IMR-90 (cell line): Measurements from ENCODE around the gene NELL1. TPM values are rescaled to one million over a fixed set of nuclear protein-coding genes. Genes with fewer than 3 reads are reported as not detected.

ENCODE experiments used
- ATAC-seq: fragments of 200-7000 bp; cut with Tn5 transposase; 2 replicates; pipeline ENCODE4 v1.9.1; 2020; ENCODE audit warnings: low read depth, mild to moderate bottlenecking, moderate library complexity
- BruUV-seq: library from RNA; stranded (reverse); fragments of 400-500 nt; replicated peaks from 2 replicates; lab custom pipeline; 2021; lab: Mats Ljungman, UMichigan
- CTCF ChIA-PET: fragments of 300-600 bp; formaldehyde crosslinking; extraction: SDS; loops from one replicate; lab custom pipeline; 2021; ENCODE audit warnings: antibody characterized with exemption; lab: Yijun Ruan, JAX
- POLR2A ChIA-PET: fragments of 300-600 bp; sonication (Branson Sonifier 250); formaldehyde crosslinking; loops from one replicate; lab custom pipeline; 2022; ENCODE audit warnings: antibody characterized with exemption; ENCODE audit not compliant: unreplicated experiment; lab: Charles Lee
- DNase-seq: peaks from one replicate; pipeline ENCODE4 v3.0.0; 2013
- H2AFZ ChIP-seq: replicated peaks from 2 replicates; pipeline ENCODE3; 2013; ENCODE audit warnings: low read length, mild to moderate bottlenecking; ENCODE audit not compliant: poor library complexity
- H2AK5ac ChIP-seq: 2 replicates; pipeline ENCODE4 v1.6.1; 2013; ENCODE audit warnings: low read depth, low read length, inconsistent platforms
- H2AK9ac ChIP-seq: replicated peaks from 2 replicates; pipeline ENCODE3; 2013; ENCODE audit warnings: mild to moderate bottlenecking, low read depth, low read length, moderate library complexity; ENCODE audit not compliant: poor library complexity
- H2BK120ac ChIP-seq: 2 replicates; pipeline ENCODE4 v1.6.1; 2013; ENCODE audit warnings: low read depth, low read length, inconsistent platforms
- H2BK15ac ChIP-seq: 3 replicates; pipeline ENCODE4 v1.6.1; 2013; ENCODE audit warnings: low read depth, low read length, inconsistent platforms
- H2BK20ac ChIP-seq: 2 replicates; pipeline ENCODE4 v1.6.1; 2013; ENCODE audit warnings: low read depth, mild to moderate bottlenecking, inconsistent platforms, low read length, moderate library complexity
- H2BK5ac ChIP-seq: 2 replicates; pipeline ENCODE4 v1.6.1; 2013; ENCODE audit warnings: mild to moderate bottlenecking, low read depth, low read length, inconsistent platforms; ENCODE audit not compliant: poor library complexity, severe bottlenecking
- H3K14ac ChIP-seq: replicated peaks from 2 replicates; pipeline ENCODE4 v1.6.1; 2013; ENCODE audit warnings: low read depth, low read length, inconsistent platforms
- H3K18ac ChIP-seq: 2 replicates; pipeline ENCODE4 v1.6.1; 2013; ENCODE audit warnings: low read depth, low read length, control low read depth
- H3K23ac ChIP-seq: 2 replicates; pipeline ENCODE4 v1.6.1; 2013; ENCODE audit warnings: low read depth, low read length, inconsistent platforms
- H3K27ac ChIP-seq: 2 replicates; pipeline ENCODE4 v1.5.1; 2013; ENCODE audit warnings: mild to moderate bottlenecking, control low read depth, low read length; ENCODE audit not compliant: insufficient read depth
- H3K27me3 ChIP-seq: 2 replicates; pipeline ENCODE4 v1.6.1; 2013; ENCODE audit warnings: low read length; ENCODE audit not compliant: control insufficient read depth, insufficient read depth
- H3K36me3 ChIP-seq: 2 replicates; pipeline ENCODE4 v1.6.1; 2013; ENCODE audit warnings: low read length, mixed read lengths; ENCODE audit not compliant: control insufficient read depth, insufficient read depth
- H3K4ac ChIP-seq: 2 replicates; pipeline ENCODE4 v1.6.1; 2013; ENCODE audit warnings: low read depth, low read length, inconsistent platforms
- H3K4me1 ChIP-seq: 2 replicates; pipeline ENCODE4 v1.6.1; 2013; ENCODE audit warnings: low read length, mixed read lengths; ENCODE audit not compliant: control insufficient read depth, insufficient read depth
- H3K4me2 ChIP-seq: 2 replicates; pipeline ENCODE4 v1.6.1; 2013; ENCODE audit warnings: low read depth, mild to moderate bottlenecking, control low read depth, low read length, moderate library complexity
- H3K4me3 ChIP-seq: 2 replicates; pipeline ENCODE4 v1.5.1; 2013; ENCODE audit warnings: low read depth, mild to moderate bottlenecking, control low read depth, low read length, moderate library complexity; ENCODE audit not compliant: insufficient read depth
- H3K56ac ChIP-seq: 2 replicates; pipeline ENCODE4 v1.6.1; 2013; ENCODE audit warnings: low read length, inconsistent platforms; ENCODE audit not compliant: insufficient read depth; ENCODE audit errors: extremely low read depth
- H3K79me1 ChIP-seq, 2 experiments: 2 replicates each; pipeline ENCODE4 v1.6.1; 2013; ENCODE audit warnings: low read length in 2 of 2, inconsistent platforms in 1 of 2, low read depth in 1 of 2
- H3K9ac ChIP-seq: 2 replicates; pipeline ENCODE4 v1.6.1; 2013; ENCODE audit warnings: low read depth, low read length, control low read depth
- H3K9me1 ChIP-seq: 2 replicates; pipeline ENCODE4 v1.6.1; 2013; ENCODE audit warnings: low read length, inconsistent platforms; ENCODE audit not compliant: insufficient read depth
- H3K9me3 ChIP-seq: 2 replicates; pipeline ENCODE4 v1.6.1; 2013; ENCODE audit warnings: low read length; ENCODE audit not compliant: control insufficient read depth, insufficient read depth
- H4K20me1 ChIP-seq: 2 replicates; pipeline ENCODE4 v1.6.1; 2013; ENCODE audit warnings: low read length, inconsistent platforms; ENCODE audit not compliant: insufficient read depth
- H4K5ac ChIP-seq: 2 replicates; pipeline ENCODE4 v1.6.1; 2013; ENCODE audit warnings: mild to moderate bottlenecking, low read depth, low read length, control low read depth
- H4K8ac ChIP-seq, 2 experiments: 2 replicates each; pipeline ENCODE4 v1.6.1; 2013; ENCODE audit warnings: low read depth in 2 of 2, low read length in 2 of 2, control low read depth in 1 of 2, inconsistent platforms in 1 of 2
- H4K91ac ChIP-seq: 2 replicates; pipeline ENCODE4 v1.6.1; 2013; ENCODE audit warnings: low read depth, low read length, inconsistent platforms; ENCODE audit not compliant: insufficient read depth
- BHLHE40 ChIP-seq: fragments of 150-350 bp; IDR thresholded peaks from 2 replicates; pipeline ENCODE4 v1.6.1; 2016; ENCODE audit warnings: mild to moderate bottlenecking, low read depth, low read length
- CEBPB ChIP-seq: IDR thresholded peaks from 2 replicates; pipeline ENCODE4 v1.6.1; 2012; ENCODE audit warnings: low read depth, low read length, improper control_type of control experiment
- CHD1 ChIP-seq: IDR thresholded peaks from 2 replicates; pipeline ENCODE4 v1.6.1; 2012; ENCODE audit warnings: low read depth, low read length, improper control_type of control experiment
- FOS ChIP-seq: fragments of 150-350 bp; IDR thresholded peaks from 2 replicates; pipeline ENCODE4 v1.6.1; 2016; ENCODE audit warnings: low read depth, low read length
- MAFK ChIP-seq: IDR thresholded peaks from 2 replicates; pipeline ENCODE4 v1.6.1; 2012; ENCODE audit warnings: low read depth, low read length, improper control_type of control experiment
- MAZ ChIP-seq: IDR thresholded peaks from 2 replicates; pipeline ENCODE4 v1.6.1; 2012; ENCODE audit warnings: low read depth, mild to moderate bottlenecking, low read length, improper control_type of control experiment, moderate library complexity, borderline replicate concordance
- MXI1 ChIP-seq: IDR thresholded peaks from 2 replicates; pipeline ENCODE4 v1.6.1; 2012; ENCODE audit warnings: low read depth, mild to moderate bottlenecking, low read length, moderate library complexity, borderline replicate concordance
- NFE2L2 ChIP-seq: fragments of 150-350 bp; IDR thresholded peaks from 2 replicates; pipeline ENCODE4 v1.6.1; 2016; ENCODE audit warnings: low read depth, mild to moderate bottlenecking, low read length
- POLR2A ChIP-seq: IDR thresholded peaks from 2 replicates; pipeline ENCODE4 v1.6.1; 2012; ENCODE audit warnings: mild to moderate bottlenecking, low read depth, low read length
- RAD21 ChIP-seq: IDR thresholded peaks from 2 replicates; pipeline ENCODE4 v1.6.1; 2012; ENCODE audit warnings: low read length, improper control_type of control experiment
- RCOR1 ChIP-seq: IDR thresholded peaks from 2 replicates; pipeline ENCODE4 v1.6.1; 2012; ENCODE audit warnings: mild to moderate bottlenecking, low read length, improper control_type of control experiment; ENCODE audit not compliant: insufficient replicate concordance
- RFX5 ChIP-seq: IDR thresholded peaks from 2 replicates; pipeline ENCODE4 v1.8.0; 2012; ENCODE audit warnings: low read depth, mild to moderate bottlenecking, low read length, moderate library complexity
- SMC3 ChIP-seq: fragments of 150-350 bp; IDR thresholded peaks from 2 replicates; pipeline ENCODE4 v1.6.1; 2016; ENCODE audit warnings: low read depth, mild to moderate bottlenecking, antibody characterized with exemption, low read length, moderate library complexity
- dilution Hi-C: fragments of 300-500 bp; cut with HindIII; formaldehyde crosslinking; loops from one replicate; pipeline ENCODE4 v1.14.3; 2018; ENCODE audit warnings: low sequenced_read_pairs; ENCODE audit not compliant: unreplicated experiment
- in situ Hi-C: fragments of 300-500 bp; cut with MboI; formaldehyde crosslinking; loops from 3 replicates; pipeline ENCODE4 v1.14.3; 2019; ENCODE audit warnings: low sequenced_read_pairs, inconsistent platforms, mixed read lengths
- intact Hi-C: fragments of 100-400 bp; cut with micrococcal nuclease; formaldehyde crosslinking; loops from 2 replicates; pipeline ENCODE4 v1.10.0; 2022
- polyA plus RNA-seq, 3 experiments: library from polyadenylated mRNA; depleted of rRNA; stranded (reverse); fragments of >200 nt; gene quantifications; 2 replicates each; pipeline ENCODE4 v1.2.3, GENCODE V29; 2012; ENCODE audit warnings: low replicate concordance in 1 of 3
- total RNA-seq: library from RNA; depleted of rRNA; stranded (reverse); fragments of >200 nt; gene quantifications from 2 replicates; pipeline ENCODE4 v1.2.3, GENCODE V29; 2012
- TF ChIP-seq, protein P1 (sequence below): fragments of 150-350 bp; IDR thresholded peaks from 2 replicates; pipeline ENCODE4 v1.6.1; 2016; ENCODE audit warnings: low read depth, mild to moderate bottlenecking, low read length, moderate library complexity, borderline replicate concordance
- TF ChIP-seq, protein P2 (sequence below): fragments of 150-350 bp; IDR thresholded peaks from 2 replicates; pipeline ENCODE4 v1.6.1; 2017; ENCODE audit warnings: mild to moderate bottlenecking, antibody characterized with exemption, low read length, low read depth

NELL1 gene
- total and polyA plus RNA-seq, 2 of the 4 experiments (the other 2 are of a cell fraction), result not detected

DNA sequence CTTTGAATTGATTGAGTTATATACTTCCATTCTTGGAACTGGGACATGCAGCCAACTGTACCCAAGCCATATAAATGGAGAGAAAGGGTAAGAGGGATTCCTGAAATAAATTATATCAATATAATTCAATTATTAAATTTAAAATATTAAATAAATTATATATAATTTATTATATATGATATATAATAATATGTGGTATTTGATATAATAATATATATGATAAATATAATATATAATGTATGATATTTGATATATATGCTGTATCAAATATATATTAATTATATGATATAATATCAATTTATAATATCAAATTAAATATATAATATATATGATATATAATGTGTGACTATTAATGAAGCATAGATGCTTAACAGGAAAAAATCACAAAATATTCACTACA is 677.0 kb downstream of the NELL1 start:
- no peaks in the 10 kb centered on the region for H3K79me1 ChIP-seq
- H3K36me3 ChIP-seq, result no peaks in the 10 kb centered on the region
- H2BK5ac ChIP-seq, result no peak overlapping the region
- H3K9me3 ChIP-seq, result peaks cover 4% of the 10 kb centered on the region
- H3K27me3 ChIP-seq, result no peaks in the 10 kb centered on the region
- H3K18ac ChIP-seq, result no peak overlapping the region
- no peak overlapping the region for H2AK9ac ChIP-seq
- no peak overlapping the region for H4K5ac ChIP-seq
- no peak overlapping the region for H2BK20ac ChIP-seq
- H3K4ac ChIP-seq, result no peak overlapping the region
- H3K56ac ChIP-seq, result no peak overlapping the region
- POLR2A ChIA-PET, result no interaction called here
- no peak for DNase-seq
- intact Hi-C loops, result no loop called here
- in situ Hi-C loops, result no loop called here
- no peak overlapping the region for H3K23ac ChIP-seq
- no peaks in the 10 kb centered on the region for H4K20me1 ChIP-seq
- no peak overlapping the region for H3K4me3 ChIP-seq
- no peak for TF ChIP-seq POLR2A
- TF ChIP-seq FOS, result no peak
- TF ChIP-seq MXI1, result no peak
- TF ChIP-seq BHLHE40, result no peak
- TF ChIP-seq NFE2L2, result no peak
- TF ChIP-seq, protein P1, sequence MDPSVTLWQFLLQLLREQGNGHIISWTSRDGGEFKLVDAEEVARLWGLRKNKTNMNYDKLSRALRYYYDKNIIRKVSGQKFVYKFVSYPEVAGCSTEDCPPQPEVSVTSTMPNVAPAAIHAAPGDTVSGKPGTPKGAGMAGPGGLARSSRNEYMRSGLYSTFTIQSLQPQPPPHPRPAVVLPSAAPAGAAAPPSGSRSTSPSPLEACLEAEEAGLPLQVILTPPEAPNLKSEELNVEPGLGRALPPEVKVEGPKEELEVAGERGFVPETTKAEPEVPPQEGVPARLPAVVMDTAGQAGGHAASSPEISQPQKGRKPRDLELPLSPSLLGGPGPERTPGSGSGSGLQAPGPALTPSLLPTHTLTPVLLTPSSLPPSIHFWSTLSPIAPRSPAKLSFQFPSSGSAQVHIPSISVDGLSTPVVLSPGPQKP, result no peak
- TF ChIP-seq RCOR1, result no peak
- TF ChIP-seq RFX5, result no peak
- TF ChIP-seq SMC3, result no peak
- TF ChIP-seq MAFK, result no peak
- no peak for TF ChIP-seq MAZ
- no peak for TF ChIP-seq RAD21
- no peak for TF ChIP-seq CHD1
- no peak for TF ChIP-seq CEBPB
- TF ChIP-seq, protein P2, sequence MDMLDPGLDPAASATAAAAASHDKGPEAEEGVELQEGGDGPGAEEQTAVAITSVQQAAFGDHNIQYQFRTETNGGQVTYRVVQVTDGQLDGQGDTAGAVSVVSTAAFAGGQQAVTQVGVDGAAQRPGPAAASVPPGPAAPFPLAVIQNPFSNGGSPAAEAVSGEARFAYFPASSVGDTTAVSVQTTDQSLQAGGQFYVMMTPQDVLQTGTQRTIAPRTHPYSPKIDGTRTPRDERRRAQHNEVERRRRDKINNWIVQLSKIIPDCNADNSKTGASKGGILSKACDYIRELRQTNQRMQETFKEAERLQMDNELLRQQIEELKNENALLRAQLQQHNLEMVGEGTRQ, result no peak
- no peak overlapping the region for H4K8ac ChIP-seq
- CTCF ChIA-PET, result no interaction called here
- H4K91ac ChIP-seq, result no peak overlapping the region
- ATAC-seq, result no peak
- H2AK5ac ChIP-seq, result no peak overlapping the region
- dilution Hi-C loops, result no loop called here
- H2BK15ac ChIP-seq, result no peak overlapping the region
- no peaks in the 10 kb centered on the region for H3K4me1 ChIP-seq
- H3K27ac ChIP-seq, result no peak overlapping the region
- no peak overlapping the region for H2AFZ ChIP-seq
- H3K9ac ChIP-seq, result no peak overlapping the region
- H3K4me2 ChIP-seq, result no peak overlapping the region
- no peak overlapping the region for H2BK120ac ChIP-seq
- H3K9me1 ChIP-seq, result no peaks in the 10 kb centered on the region
- no TSS peak for BruUV-seq
- H3K14ac ChIP-seq, result no peak overlapping the region
